Chondrocyte (in vitro differentiated cells): ENCODE measurements around the gene OR2L2. TPM values are rescaled to one million over a fixed set of nuclear protein-coding genes. Genes with fewer than 3 reads are reported as not detected.
"Not testable (repeated sequence)": the region's sequence is repeated elsewhere in the genome, so short reads cannot be mapped to it uniquely, and the experiment has no call there.

Experiments
- DNase-seq: peaks from one replicate; pipeline ENCODE4 v3.0.0; 2021; ENCODE audit warnings: mixed read lengths, low spot score
- H3K27ac Mint-ChIP-seq: one replicate; pipeline ENCODE4 v1.8.0; 2021; ENCODE audit warnings: mild to moderate bottlenecking, moderate library complexity, mixed read lengths; ENCODE audit not compliant: unreplicated experiment
- H3K27me3 Mint-ChIP-seq: 2 replicates; pipeline ENCODE4 v1.8.0; 2021; ENCODE audit warnings: low read depth, mixed read lengths
- H3K36me3 Mint-ChIP-seq: 2 replicates; pipeline ENCODE4 v1.8.0; 2021; ENCODE audit warnings: low read depth, mixed read lengths
- H3K4me1 Mint-ChIP-seq: 2 replicates; pipeline ENCODE4 v1.8.0; 2021; ENCODE audit warnings: low read depth, mild to moderate bottlenecking, mixed read lengths
- H3K4me3 Mint-ChIP-seq: one replicate; pipeline ENCODE4 v1.8.0; 2021; ENCODE audit warnings: mild to moderate bottlenecking, moderate library complexity, mixed read lengths; ENCODE audit not compliant: unreplicated experiment
- H3K9me3 Mint-ChIP-seq: 2 replicates; pipeline ENCODE4 v1.8.0; 2021; ENCODE audit warnings: low read depth, mixed read lengths
- CTCF ChIP-seq: fragments of 200-600 bp; sonication (generic); IDR thresholded peaks from 2 replicates; pipeline ENCODE4 v1.5.0; 2021; ENCODE audit warnings: antibody characterized with exemption, mild to moderate bottlenecking, moderate library complexity
- total RNA-seq: library from RNA; stranded (reverse); gene quantifications from 3 replicates; pipeline ENCODE4 v1.2.1, GENCODE V29; 2021

The OR2L2 gene
- total RNA-seq, 1 donor from 2014 or later: 0.07 TPM

GRCh38 chr1:248047008-248047407 lies 17.1 kb downstream of the OR2L2 start:
- DNase-seq: no peak
- Mint-ChIP-seq H3K27me3 (no peaks in the 10 kb centered on the region), H3K9me3 (peaks cover 39% of the 10 kb centered on the region), H3K4me1 (no peaks in the 10 kb centered on the region), H3K36me3 (no peaks in the 10 kb centered on the region), H3K4me3 (no peak overlapping the region), H3K27ac (no peak overlapping the region)
- TF ChIP-seq CTCF: no peak

DNA sequence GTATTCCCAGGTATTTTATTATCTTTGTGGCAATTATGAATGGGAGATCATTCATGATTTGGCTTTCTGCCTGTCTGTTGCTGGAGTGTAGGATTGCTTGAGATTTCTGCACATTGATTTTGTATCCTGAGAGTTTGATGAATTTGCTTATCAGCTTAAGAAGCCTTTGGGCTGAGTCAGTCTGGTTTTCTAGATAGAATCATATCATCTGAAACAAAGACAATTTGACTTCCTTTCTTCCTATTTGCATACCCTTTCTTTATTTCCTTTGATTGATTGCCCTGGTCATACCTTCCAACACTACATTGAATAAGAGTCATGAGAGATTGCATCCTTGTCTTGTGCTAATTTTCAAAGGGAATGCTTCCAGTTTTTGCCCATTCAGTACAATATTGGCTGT lies 24.8 kb downstream of the OR2L2 start:
- Mint-ChIP-seq H3K9me3 (peaks cover 54% of the 10 kb centered on the region), H3K27me3 (no peaks in the 10 kb centered on the region), H3K4me3 (no peak overlapping the region), H3K36me3 (no peaks in the 10 kb centered on the region), H3K27ac (no peak overlapping the region), H3K4me1 (no peaks in the 10 kb centered on the region)
- DNase-seq: no peak
- no peak for TF ChIP-seq CTCF

GRCh38 chr1:248055261-248055660 lies 25.4 kb downstream of the OR2L2 start:
- peaks cover 53% of the 10 kb centered on the region for H3K9me3 Mint-ChIP-seq
- no peak for DNase-seq
- no peak for TF ChIP-seq CTCF

DNA sequence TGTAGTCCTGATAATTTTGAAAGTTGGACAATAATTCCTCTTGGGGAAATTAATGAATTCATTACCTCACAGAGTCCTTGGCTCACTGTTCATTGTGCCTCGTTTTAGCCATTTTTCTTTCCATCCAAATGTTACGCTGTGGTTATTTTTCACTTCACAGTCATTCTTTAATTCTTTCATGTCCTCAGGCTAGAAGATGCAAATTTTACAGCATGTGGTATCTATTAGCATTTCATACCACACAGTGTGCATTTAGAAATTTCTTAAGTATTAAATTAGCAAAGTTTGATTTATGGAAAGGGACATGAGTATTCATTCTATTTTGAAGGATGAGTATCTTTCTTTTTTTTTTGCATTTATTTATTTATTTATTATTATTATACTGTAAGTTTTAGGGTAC lies 35.2 kb downstream of the OR2L2 start:
- H3K9me3 Mint-ChIP-seq: peaks cover 50% of the 10 kb centered on the region
- no peaks in the 10 kb centered on the region for H3K36me3 Mint-ChIP-seq
- no peak overlapping the region for H3K27ac Mint-ChIP-seq
- H3K4me3 Mint-ChIP-seq: no peak overlapping the region
- no peaks in the 10 kb centered on the region for H3K4me1 Mint-ChIP-seq
- DNase-seq: no peak
- H3K27me3 Mint-ChIP-seq: no peaks in the 10 kb centered on the region
- no peak for TF ChIP-seq CTCF

More at GRCh38 chr1:248055261-248055660, 25.4 kb downstream of the OR2L2 start:
- no peaks in the 10 kb centered on the region for H3K4me1 Mint-ChIP-seq
- no peaks in the 10 kb centered on the region for H3K36me3 Mint-ChIP-seq
- H3K4me3 Mint-ChIP-seq: no peak overlapping the region
- H3K27me3 Mint-ChIP-seq: no peaks in the 10 kb centered on the region
- H3K27ac Mint-ChIP-seq: no peak overlapping the region

- no peaks in the 10 kb centered on the region for H3K4me1 Mint-ChIP-seq
- H3K27ac Mint-ChIP-seq: no peak overlapping the region
- no peaks in the 10 kb centered on the region for H3K36me3 Mint-ChIP-seq
- DNase-seq: no peak
- no peak for TF ChIP-seq CTCF
- H3K4me3 Mint-ChIP-seq: no peak overlapping the region
- no peaks in the 10 kb centered on the region for H3K27me3 Mint-ChIP-seq
- H3K9me3 Mint-ChIP-seq: peaks cover 51% of the 10 kb centered on the region
Observed at GRCh38 chr1:248065604-248066003, 35.7 kb downstream of the OR2L2 start.

DNA sequence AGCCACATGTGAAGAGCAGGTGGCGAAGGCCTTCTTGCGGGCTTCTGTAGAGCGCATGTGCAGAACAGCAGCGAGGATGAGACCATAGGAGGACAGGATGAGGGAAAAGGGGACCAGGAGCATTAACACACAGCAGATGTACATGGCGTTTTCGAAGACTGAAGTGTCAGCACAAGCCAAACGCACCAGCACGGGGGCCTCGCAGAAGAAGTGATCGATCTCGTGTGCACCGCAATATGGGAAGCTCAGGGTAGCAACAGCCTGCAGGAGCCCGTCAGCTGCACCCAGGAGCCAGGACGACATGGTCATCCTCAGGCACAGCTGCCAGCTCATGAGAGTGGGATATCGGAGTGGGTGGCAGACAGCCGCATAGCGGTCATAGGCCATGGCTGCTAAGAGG lies 54.0 kb downstream of the OR2L2 start:
- not testable (repeated sequence) for H3K27me3 Mint-ChIP-seq, H3K4me3 Mint-ChIP-seq, H3K36me3 Mint-ChIP-seq, DNase-seq, H3K4me1 Mint-ChIP-seq, H3K27ac Mint-ChIP-seq
- H3K9me3 Mint-ChIP-seq: peaks cover 27% of the 10 kb centered on the region

Other genes with a start within 250 kb of the OR2L2 start
- gene OR14A16, start 206.0 kb upstream of the OR2L2 start, total RNA-seq: not detected in 3 replicates
- not detected in 3 replicates for gene OR11L1, start 188.2 kb upstream of the OR2L2 start, total RNA-seq
- gene TRIM58, start 172.9 kb upstream of the OR2L2 start, total RNA-seq: 0.41 to 1.7 TPM (median 0.70 TPM) in 3 replicates
- 0.75 TPM in 1 of 3 replicates, not detected in the others for gene OR2W3, start 134.5 kb upstream of the OR2L2 start, total RNA-seq
- not detected in 3 replicates for gene OR2T8, start 109.8 kb upstream of the OR2L2 start, total RNA-seq
- not detected in 3 replicates for gene OR2AJ1, start 105.2 kb upstream of the OR2L2 start, total RNA-seq
- not detected in 3 replicates for gene OR2L8, start 81.2 kb upstream of the OR2L2 start, total RNA-seq
- not detected in 3 replicates for gene OR2AK2, start 64.8 kb upstream of the OR2L2 start, total RNA-seq
- not detected in 3 replicates for gene OR2L5, start 16.4 kb upstream of the OR2L2 start, total RNA-seq
- not detected in 3 replicates for gene OR2L3, start 16.8 kb downstream of the OR2L2 start, total RNA-seq
- not detected in 3 replicates for gene OR2L13, start 65.1 kb downstream of the OR2L2 start, total RNA-seq
- gene OR2M5, start 115.1 kb downstream of the OR2L2 start, total RNA-seq: not detected in 3 replicates
- gene OR2M2, start 144.8 kb downstream of the OR2L2 start, total RNA-seq: not detected in 3 replicates
- not detected in 3 replicates for gene OR2M3, start 167.2 kb downstream of the OR2L2 start, total RNA-seq
- gene OR2M4, start 201.3 kb downstream of the OR2L2 start, total RNA-seq: not detected in 3 replicates
- gene OR2T33, start 247.9 kb downstream of the OR2L2 start, total RNA-seq: not detected in 3 replicates